Stimulated activated CD8-positive, alpha-beta memory T cell treated with anti-CD3 and anti-CD28 coated beads, Interleukin-4, amount 100 ng/mL, for 4 hours (primary cell): ENCODE data around the gene DEAF1.
A peak's percentile ranks its signal among the peaks of the same experiment; 100 is the strongest.

ENCODE experiments used
- DNase-seq, 2 donors: peaks; one replicate each; pipeline ENCODE4 v3.0.0-alpha.2; 2020; ENCODE audit warnings: low read depth in 2 of 2, low spot score in 1 of 2

Gene DEAF1

GRCh38 chr11:613369-613968 lies 81.6 kb downstream of the DEAF1 start:
- DNase-seq: peak; percentile 71 to 74

DNA sequence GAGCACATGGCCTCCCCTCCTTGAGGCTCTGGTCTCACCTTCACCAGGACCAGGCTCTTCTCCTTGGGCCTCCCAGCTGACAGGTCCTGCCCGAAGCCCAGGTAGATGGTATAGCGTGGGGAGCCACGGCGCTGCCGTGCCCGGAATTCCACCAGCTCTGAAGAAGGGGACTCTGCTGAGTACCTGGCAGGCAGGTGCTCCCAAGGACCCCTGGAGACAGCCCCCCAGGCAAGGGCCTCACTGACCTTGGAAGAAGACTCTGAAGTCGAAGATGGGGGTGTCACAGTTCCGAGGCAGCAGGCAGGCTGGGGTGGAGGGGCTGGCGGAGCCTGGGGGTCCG lies 82.1 kb downstream of the DEAF1 start:
- DNase-seq: no peak

DNA sequence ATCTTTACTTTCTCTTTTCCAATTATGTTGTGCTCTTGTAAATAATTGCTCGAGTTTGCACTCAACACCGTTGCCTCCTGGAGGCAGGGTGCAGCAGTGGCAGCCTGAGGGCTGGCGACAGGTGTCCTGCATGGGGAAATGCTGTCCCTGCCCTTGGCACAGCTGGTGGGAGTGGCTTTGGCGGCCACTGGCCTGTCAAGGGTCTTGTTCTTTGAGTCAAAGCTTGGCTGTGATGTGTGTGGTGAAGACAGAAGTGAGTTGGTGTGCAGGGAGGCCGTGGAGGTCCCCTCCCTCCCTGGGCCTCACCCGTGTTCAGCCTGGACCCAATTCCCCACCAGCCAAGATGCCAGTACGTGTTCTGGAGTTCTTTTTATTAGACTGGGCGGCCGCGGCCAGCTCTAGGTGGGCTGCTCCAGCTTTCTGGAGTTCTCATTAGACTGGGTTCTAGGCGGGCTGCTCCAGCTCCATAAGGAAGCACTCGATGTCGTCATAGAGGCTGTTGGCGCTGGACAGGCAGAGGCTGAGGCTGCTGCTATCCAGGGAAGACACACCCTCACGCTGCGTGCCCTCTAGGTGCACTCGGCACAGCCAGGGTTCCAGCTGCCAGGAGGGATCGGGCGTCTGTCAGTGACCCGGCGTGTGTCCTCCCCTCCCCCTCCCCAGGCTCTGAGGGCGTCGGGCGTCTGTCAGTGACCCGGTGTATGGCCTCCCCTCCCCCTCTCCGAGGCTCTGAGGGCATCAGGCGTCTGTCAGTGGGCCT lies 82.6 kb downstream of the DEAF1 start:
- no peak for DNase-seq

DNA sequence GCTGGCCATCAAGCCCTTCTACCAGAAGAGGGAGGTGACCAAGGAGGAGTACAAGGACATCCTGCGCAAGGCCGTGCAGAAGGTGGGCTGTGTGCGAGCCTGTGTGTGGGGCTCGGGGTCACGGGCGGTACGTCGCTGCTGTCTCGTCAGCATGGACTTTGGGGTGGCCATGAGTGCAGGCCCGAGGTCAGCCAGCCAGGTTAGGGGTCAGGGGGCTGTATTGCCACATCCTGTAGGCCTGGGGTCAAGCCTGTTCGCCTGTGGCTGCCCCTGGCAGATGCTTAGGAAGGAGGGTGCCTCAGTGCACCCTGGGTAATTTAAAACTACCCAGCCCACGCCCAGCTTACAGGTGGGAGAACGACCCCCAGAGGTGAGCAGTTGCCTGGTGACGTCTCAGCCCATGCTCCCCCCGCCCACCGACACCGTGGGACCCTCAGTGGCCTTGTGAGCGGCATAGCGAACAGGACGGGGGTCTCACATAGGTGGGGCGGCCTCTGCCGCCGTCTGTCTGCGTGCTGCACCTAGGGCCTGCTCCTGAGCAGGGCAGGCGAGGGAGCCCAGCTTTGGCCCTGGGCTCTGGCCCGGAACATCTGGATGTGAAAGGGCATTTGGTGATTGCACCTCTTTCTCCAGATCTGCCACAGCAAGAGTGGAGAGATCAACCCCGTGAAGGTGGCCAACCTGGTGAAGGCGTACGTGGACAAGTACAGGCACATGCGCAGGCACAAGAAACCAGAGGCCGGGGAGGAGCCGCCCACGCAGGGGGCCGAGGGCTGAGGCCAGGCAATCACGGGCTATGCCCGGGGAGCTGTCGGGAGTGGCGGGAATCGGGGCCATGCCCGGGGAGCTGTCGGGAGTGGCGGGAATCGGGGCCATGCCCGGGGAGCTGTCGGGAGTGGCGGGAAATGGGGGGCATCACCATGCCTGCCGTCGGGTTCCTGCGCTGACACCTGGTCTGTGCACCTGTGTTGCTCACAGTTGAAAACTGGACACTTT lies 83.7 kb downstream of the DEAF1 start:
- DNase-seq: no peak

DNA sequence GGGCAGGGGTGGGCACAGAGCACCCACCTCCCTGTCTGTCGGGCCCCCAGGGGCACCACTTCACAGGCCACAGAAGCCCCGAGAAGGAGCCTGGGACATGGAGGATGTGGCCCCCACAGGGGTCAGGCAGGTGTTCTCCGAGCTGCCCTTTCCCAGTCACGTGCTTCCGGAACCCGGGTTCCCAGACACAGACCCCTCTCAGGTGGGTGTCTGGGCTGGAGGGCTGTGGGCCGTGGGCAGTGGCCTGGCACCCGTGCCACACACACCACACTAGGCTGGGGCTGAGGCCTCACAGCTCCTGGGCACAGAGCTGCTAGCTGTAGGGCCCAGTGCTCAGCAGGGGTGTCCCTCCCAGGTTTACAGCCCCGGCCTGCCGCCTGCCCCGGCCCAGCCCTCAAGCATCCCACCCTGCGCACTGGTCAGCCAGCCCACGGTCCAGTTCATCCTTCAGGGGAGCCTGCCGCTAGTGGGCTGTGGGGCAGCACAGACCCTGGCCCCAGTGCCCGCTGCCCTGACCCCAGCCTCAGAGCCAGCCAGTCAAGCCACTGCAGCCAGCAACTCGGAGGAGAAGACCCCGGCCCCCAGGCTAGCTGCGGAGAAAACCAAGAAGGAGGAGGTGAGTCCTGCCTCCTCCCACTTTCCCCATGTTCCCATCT lies 84.7 kb downstream of the DEAF1 start:
- DNase-seq: no peak

DNA sequence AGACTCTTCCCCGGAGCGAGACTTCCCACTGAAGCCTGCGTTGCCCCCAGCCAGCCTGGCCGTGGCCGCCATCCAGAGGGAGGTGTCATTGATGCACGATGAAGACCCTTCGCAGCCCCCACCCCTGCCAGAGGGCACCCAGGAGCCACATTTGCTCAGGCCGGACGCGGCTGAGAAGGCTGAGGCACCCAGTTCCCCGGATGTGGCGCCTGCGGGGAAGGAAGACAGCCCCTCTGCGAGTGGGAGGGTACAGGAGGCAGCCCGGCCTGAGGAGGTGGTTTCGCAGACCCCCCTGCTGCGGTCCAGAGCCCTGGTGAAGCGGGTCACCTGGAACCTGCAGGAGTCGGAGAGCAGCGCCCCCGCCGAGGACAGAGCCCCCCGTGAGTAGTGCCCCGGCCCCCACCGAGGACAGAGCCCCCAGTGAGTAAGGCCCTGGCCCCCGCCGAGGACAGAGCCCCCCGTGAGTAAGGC lies 85.6 kb downstream of the DEAF1 start:
- DNase-seq: no peak

DNA sequence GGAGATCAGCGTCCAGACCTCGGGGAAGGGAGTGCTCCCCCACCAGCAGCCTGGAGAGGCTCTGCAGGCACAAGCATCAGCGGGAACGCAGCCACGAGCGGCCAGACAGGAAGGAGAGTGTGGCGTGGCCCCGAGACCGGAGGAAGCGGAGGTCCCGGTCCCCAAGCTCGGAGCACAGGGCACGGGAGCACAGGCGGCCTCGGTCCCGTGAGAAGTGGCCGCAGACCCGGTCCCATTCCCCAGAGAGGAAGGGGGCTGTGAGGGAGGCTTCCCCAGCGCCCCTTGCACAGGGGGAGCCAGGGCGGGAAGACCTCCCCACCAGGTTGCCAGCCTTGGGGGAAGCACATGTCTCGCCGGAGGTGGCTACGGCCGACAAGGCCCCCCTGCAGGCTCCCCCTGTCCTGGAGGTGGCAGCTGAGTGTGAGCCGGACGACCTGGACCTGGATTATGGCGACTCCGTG lies 86.2 kb downstream of the DEAF1 start:
- DNase-seq: no peak

DNA sequence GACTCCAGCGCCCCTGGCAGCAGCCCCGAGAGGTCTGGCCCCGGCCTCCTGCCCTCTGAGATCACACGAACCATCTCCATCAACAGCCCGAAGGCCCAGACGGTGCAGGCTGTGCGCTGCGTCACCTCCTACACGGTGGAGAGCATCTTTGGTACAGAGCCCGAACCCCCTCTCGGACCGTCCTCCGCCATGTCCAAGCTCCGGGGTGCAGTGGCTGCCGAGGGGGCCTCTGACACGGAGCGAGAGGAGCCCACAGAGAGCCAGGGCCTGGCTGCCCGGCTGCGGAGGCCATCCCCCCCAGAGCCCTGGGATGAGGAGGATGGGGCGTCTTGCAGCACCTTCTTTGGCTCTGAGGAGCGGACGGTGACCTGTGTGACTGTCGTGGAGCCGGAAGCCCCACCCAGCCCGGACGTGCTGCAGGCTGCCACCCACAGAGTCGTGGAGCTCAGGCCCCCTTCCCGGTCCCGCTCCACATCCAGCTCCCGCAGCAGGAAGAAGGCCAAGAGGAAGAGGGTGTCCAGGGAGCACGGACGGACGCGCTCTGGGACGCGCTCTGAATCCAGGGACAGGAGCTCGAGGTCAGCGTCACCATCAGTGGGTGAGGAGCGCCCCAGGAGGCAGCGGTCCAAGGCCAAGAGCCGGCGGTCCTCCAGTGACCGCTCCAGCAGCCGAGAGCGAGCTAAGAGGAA lies 86.9 kb downstream of the DEAF1 start:
- DNase-seq: no peak

GRCh38 chr11:607020-607780 lies 87.8 kb downstream of the DEAF1 start:
- DNase-seq: no peak

GRCh38 chr11:606245-606644 lies 88.8 kb downstream of the DEAF1 start:
- DNase-seq: no peak

- DNase-seq: no peak
Observed at GRCh38 chr11:605286-606129, 89.5 kb downstream of the DEAF1 start.

GRCh38 chr11:603154-603553 lies 91.9 kb downstream of the DEAF1 start:
- DNase-seq: no peak

GRCh38 chr11:601573-602245 lies 93.3 kb downstream of the DEAF1 start:
- no peak for DNase-seq

GRCh38 chr11:598005-598680 lies 96.9 kb downstream of the DEAF1 start:
- no peak for DNase-seq

DNA sequence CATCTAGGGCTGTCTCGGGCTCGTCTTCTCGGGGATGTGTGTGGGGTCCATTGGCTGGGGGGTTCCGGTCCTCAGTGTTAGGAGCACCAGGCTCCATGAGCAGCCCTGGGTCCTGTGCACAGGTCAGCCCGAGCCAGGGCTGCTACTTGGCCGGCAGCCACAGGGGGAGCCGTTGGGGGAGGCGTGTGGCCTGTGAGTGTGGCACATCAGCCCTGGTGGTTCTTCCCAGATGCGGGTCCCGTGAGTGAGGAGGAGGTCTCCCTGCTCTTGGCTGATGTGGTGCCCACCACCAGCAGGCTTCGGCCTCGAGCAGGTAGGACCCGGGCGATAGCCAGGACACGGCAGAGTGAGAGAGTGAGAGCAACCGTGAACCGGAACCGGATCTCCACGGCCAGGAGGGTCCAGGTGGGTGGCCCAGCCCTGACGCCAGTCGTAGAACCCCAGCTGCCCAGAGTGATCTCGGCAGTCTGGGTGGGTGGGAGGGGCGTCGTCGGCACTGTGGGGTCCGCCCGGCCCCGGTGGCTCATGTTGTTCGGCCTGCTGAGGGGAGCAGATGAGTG lies 97.8 kb downstream of the DEAF1 start:
- no peak for DNase-seq

GRCh38 chr11:596374-596773 lies 98.6 kb downstream of the DEAF1 start:
- DNase-seq: no peak

- DNase-seq: no peak
Observed at GRCh38 chr11:595400-595799, 99.6 kb downstream of the DEAF1 start.
